Stimulated activated CD4-positive, alpha-beta T cell treated with anti-CD3 and anti-CD28 coated beads, Interleukin-4, amount 100 ng/mL, for 4 hours (primary cell): Measurements from ENCODE around the gene SUSD3.

Experiments
- DNase-seq, 2 experiments: peaks; one replicate each; pipeline ENCODE4 v3.0.0-alpha.2; 2020

SUSD3 gene

GRCh38 chr9:93030642-93031628, 27.6 kb upstream of the SUSD3 start:
- no peak for DNase-seq

GRCh38 chr9:93031629-93032430, 26.7 kb upstream of the SUSD3 start:
- no peak for DNase-seq

GRCh38 chr9:93032545-93032944, 26.0 kb upstream of the SUSD3 start:
- no peak for DNase-seq

- no peak for DNase-seq
Observed at GRCh38 chr9:93033531-93033930, 25.0 kb upstream of the SUSD3 start.

GRCh38 chr9:93035106-93035660, 23.3 kb upstream of the SUSD3 start:
- no peak for DNase-seq

GRCh38 chr9:93035821-93036351, 22.6 kb upstream of the SUSD3 start:
- no peak for DNase-seq

GRCh38 chr9:93036887-93037475, 21.5 kb upstream of the SUSD3 start:
- DNase-seq: no peak

- DNase-seq: no peak
Observed at GRCh38 chr9:93037476-93037971, 21.0 kb upstream of the SUSD3 start.

- DNase-seq: no peak
Observed at GRCh38 chr9:93038918-93039317, 19.6 kb upstream of the SUSD3 start.

GRCh38 chr9:93039456-93039855, 19.0 kb upstream of the SUSD3 start:
- no peak for DNase-seq

GRCh38 chr9:93039976-93040375, 18.5 kb upstream of the SUSD3 start:
- no peak for DNase-seq

GRCh38 chr9:93040409-93040808, 18.1 kb upstream of the SUSD3 start:
- no peak for DNase-seq

- no peak for DNase-seq
Observed at GRCh38 chr9:93041108-93041802, 17.2 kb upstream of the SUSD3 start.

- DNase-seq: no peak
Observed at GRCh38 chr9:93043122-93043521, 15.4 kb upstream of the SUSD3 start.

- no peak for DNase-seq
Observed at GRCh38 chr9:93045521-93045920, 13.0 kb upstream of the SUSD3 start.

- DNase-seq: no peak
Observed at GRCh38 chr9:93048566-93049448, 9.7 kb upstream of the SUSD3 start.

GRCh38 chr9:93049491-93049890, 9.0 kb upstream of the SUSD3 start:
- no peak for DNase-seq

- DNase-seq: no peak
Observed at GRCh38 chr9:93050231-93050630, 8.3 kb upstream of the SUSD3 start.

GRCh38 chr9:93051680-93052089, 6.8 kb upstream of the SUSD3 start:
- no peak for DNase-seq

GRCh38 chr9:93052791-93053540, 5.5 kb upstream of the SUSD3 start:
- DNase-seq: no peak
